ENCODE data around the gene MRPS23.

GRCh38 chr17:57833179-57833939, 16.5 kb downstream of the MRPS23 start:
- TF ChIP-seq EZH2 (IDR thresholded peaks at IDR 0.05; ENCODE audit: borderline replicate concordance, low read length) (no peak), CTCF (IDR thresholded peaks at IDR 0.05; ENCODE audit: low read length) (peak; percentile 99)
